CD4-positive, alpha-beta T cell (primary cell): Measurements from ENCODE around the gene TAP2. TPM values are rescaled to one million over a fixed set of nuclear protein-coding genes. Genes with fewer than 3 reads are reported as not detected.
A peak's percentile ranks its signal among the peaks of the same experiment; 100 is the strongest.

ENCODE experiments used
- ATAC-seq: fragments of 200-7000 bp; cut with Tn5 transposase; one replicate; pipeline ENCODE4 v1.10.0; 2022; ENCODE audit warnings: mild to moderate bottlenecking; ENCODE audit not compliant: poor library complexity
- CTCF ChIA-PET: fragments of 350-600 bp; sonication (Branson Sonifier 250); formaldehyde crosslinking; loops from one replicate; lab custom pipeline; 2021; ENCODE audit warnings: antibody characterized with exemption, inconsistent platforms; lab: Charles Lee
- POLR2A ChIA-PET: fragments of 350-600 bp; sonication (Branson Sonifier 250); formaldehyde crosslinking; loops from one replicate; lab custom pipeline; 2021; ENCODE audit warnings: antibody characterized with exemption, inconsistent platforms; lab: Charles Lee
- DNase-seq, 14 experiments: peaks; one replicate each; pipeline ENCODE4 v3.0.0-alpha.2; 2013 to 2020; ENCODE audit warnings: mixed read lengths in 2 of 14
- H3K27ac ChIP-seq, 2 donors: one replicate each; pipeline versions ENCODE4 v1.5.1 to v1.7.0; 2013; ENCODE audit warnings: low read length in 2 of 2, low read depth in 1 of 2, mild to moderate bottlenecking in 1 of 2
- H3K27me3 ChIP-seq, 2 experiments: 1 replicate in 1 of 2; 2 replicates in 1 of 2; pipeline versions ENCODE4 v1.6.1 to v1.7.0; 2013; ENCODE audit warnings: low read length in 2 of 2, control low read depth in 1 of 2, mild to moderate bottlenecking in 1 of 2, moderate library complexity in 1 of 2; ENCODE audit not compliant: insufficient read depth in 2 of 2, control insufficient read depth in 1 of 2
- H3K36me3 ChIP-seq: one replicate; pipeline ENCODE4 v1.6.1; 2013; ENCODE audit warnings: low read length, control low read depth; ENCODE audit not compliant: insufficient read depth
- H3K4me1 ChIP-seq: one replicate; pipeline ENCODE4 v1.6.1; 2013; ENCODE audit warnings: low read length, control low read depth; ENCODE audit not compliant: insufficient read depth
- H3K4me3 ChIP-seq: one replicate; pipeline ENCODE4 v1.5.1; 2013; ENCODE audit warnings: mild to moderate bottlenecking, low read length, moderate library complexity
- H3K9me3 ChIP-seq, 2 experiments: 1 replicate in 1 of 2; 2 replicates in 1 of 2; pipeline versions ENCODE4 v1.6.1 to v1.7.0; 2013; ENCODE audit warnings: low read length in 2 of 2, mild to moderate bottlenecking in 2 of 2, control low read depth in 1 of 2, moderate library complexity in 1 of 2; ENCODE audit not compliant: control insufficient read depth in 1 of 2, insufficient read depth in 1 of 2
- H3K27ac Mint-ChIP-seq: one replicate; pipeline ENCODE4 v1.8.0; 2020; ENCODE audit warnings: mixed read lengths
- H3K27me3 Mint-ChIP-seq: one replicate; pipeline ENCODE4 v1.8.0; 2021; ENCODE audit warnings: mixed read lengths
- H3K36me3 Mint-ChIP-seq: one replicate; pipeline ENCODE4 v1.8.0; 2021; ENCODE audit warnings: low read depth, mixed read lengths
- H3K4me1 Mint-ChIP-seq: one replicate; pipeline ENCODE4 v1.8.0; 2021; ENCODE audit warnings: low read depth, mixed read lengths
- H3K4me3 Mint-ChIP-seq: one replicate; pipeline ENCODE4 v1.8.0; 2020; ENCODE audit warnings: mild to moderate bottlenecking, mixed read lengths
- H3K9me3 Mint-ChIP-seq: one replicate; pipeline ENCODE4 v1.8.0; 2020; ENCODE audit warnings: mixed read lengths
- intact Hi-C, 2 experiments: fragments of 100-400 bp; cut with DNase I in 1 of 2; cut with micrococcal nuclease in 1 of 2; formaldehyde crosslinking; loops; one replicate each; pipeline versions ENCODE4 v1.15.1 to v1.9.0; 2023 to 2025; cut with DNase I, micrococcal nuclease
- total RNA-seq, 174 experiments: library from RNA in 2 of 174; stranded (reverse) in 2 of 174; gene quantifications; one replicate each; pipeline ENCODE4 v1.2.3 and lab custom pipeline; 2021 to 2026
- TF ChIP-seq, protein P1 (sequence below): fragments of 200-600 bp; IDR thresholded peaks from one replicate; pipeline ENCODE4 v1.8.0; 2022; ENCODE audit warnings: antibody characterized with exemption, mild to moderate bottlenecking

TAP2 gene
- total RNA-seq, 2 experiments from 2014 or later = 165 to 171 TPM

DNA sequence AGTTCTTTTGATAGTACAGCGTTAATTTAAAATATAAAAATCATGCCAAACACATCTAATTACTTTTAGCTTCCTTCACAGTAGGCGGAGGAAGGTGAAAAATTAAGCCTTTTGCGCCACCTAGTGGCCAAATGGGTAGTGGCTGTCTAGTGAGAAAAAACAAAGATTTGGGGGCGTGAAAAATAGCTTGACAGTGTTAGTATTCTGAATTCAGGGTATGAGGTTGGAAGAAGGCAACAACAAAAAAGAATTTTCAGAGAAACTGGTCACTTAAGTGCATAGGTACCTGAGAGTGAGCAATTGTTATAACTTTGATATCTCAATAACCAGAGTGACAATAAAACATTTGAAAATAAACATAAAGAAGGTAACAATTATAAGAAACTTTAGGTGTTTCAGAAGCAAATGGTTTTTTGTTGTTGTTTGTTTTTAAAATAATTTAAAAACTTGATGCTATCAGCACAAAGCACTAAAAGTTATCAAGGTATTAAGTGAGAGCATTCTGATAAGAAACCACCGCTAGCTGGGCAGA lies 29.8 kb upstream of the TAP2 start:
- TF ChIP-seq, protein P1, sequence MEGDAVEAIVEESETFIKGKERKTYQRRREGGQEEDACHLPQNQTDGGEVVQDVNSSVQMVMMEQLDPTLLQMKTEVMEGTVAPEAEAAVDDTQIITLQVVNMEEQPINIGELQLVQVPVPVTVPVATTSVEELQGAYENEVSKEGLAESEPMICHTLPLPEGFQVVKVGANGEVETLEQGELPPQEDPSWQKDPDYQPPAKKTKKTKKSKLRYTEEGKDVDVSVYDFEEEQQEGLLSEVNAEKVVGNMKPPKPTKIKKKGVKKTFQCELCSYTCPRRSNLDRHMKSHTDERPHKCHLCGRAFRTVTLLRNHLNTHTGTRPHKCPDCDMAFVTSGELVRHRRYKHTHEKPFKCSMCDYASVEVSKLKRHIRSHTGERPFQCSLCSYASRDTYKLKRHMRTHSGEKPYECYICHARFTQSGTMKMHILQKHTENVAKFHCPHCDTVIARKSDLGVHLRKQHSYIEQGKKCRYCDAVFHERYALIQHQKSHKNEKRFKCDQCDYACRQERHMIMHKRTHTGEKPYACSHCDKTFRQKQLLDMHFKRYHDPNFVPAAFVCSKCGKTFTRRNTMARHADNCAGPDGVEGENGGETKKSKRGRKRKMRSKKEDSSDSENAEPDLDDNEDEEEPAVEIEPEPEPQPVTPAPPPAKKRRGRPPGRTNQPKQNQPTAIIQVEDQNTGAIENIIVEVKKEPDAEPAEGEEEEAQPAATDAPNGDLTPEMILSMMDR = peak; percentile 95
- Mint-ChIP-seq H3K27ac (peak overlapping the region; percentile 82), H3K4me3 (no peak overlapping the region), H3K27me3 (no peaks in the 10 kb centered on the region), H3K9me3 (no peaks in the 10 kb centered on the region), H3K4me1 (peaks cover 35% of the 10 kb centered on the region), H3K36me3 (no peaks in the 10 kb centered on the region)
- POLR2A ChIA-PET = interaction anchor here (0.8 to 6.5 kb wide), 19 partner anchors 9 to 437 kb away, joined by 3 to 282 read pairs (median 4); partner anchors contain the start of genes BRD2, HLA-DMB, PSMB8 and PSMB9
- ATAC-seq (peak; percentile 81), DNase-seq (peak; percentile 76 to 94 (median 87))
- H3K36me3 ChIP-seq = no peaks in the 10 kb centered on the region
- no peaks in the 10 kb centered on the region for H3K9me3 ChIP-seq
- H3K27me3 ChIP-seq = no peaks in the 10 kb centered on the region
- no peak overlapping the region for H3K27ac ChIP-seq
- intact Hi-C loops = loop anchor here (1.0 to 5.0 kb wide), 10 partner anchors 14 to 621 kb away; partner anchors contain the start of genes TAP2 (in 2 of the 2), HLA-DRA (in 1 of the 2) and PSMB9 (in 1 of the 2)
- CTCF ChIA-PET = interaction anchor here (0.6 to 10.2 kb wide), 38 partner anchors 10 to 960 kb away, joined by 3 to 186 read pairs (median 4); partner anchors contain the start of genes HLA-DMA, PSMB8, PSMB9 and TAP1
- H3K4me1 ChIP-seq = peaks cover 20% of the 10 kb centered on the region
- H3K4me3 ChIP-seq = no peak overlapping the region

DNA sequence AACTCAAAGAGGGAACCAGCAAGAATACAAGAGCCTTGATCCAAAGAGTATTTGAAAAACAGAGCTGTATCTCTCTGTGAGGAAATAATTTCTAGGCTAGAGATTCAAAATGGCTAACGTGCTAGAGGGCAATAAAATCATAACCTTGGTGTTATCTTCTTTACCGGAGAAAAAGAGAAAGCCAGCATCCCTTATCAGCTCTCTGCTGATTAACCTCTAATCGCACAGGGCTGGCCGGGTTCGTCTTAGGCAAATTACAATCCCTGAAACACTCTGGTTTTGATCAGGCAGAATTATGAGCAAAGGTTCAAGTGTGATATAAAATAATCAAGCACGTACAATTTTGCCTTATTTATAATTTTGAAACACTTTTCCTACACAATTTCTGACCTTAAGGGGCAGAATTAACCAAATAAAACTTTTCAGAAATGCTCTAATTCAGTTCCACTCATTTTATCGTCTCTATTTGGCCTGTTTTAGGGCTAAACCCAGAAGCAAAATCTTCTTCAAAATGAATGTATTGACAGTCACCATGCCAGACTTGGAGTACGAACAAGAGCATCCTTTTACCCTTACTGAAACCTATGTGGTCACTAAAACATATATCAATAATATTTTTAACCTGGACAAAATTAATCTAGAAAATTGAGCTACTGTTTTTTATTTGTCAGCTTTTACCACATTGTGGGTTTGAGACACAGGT lies 29.2 kb upstream of the TAP2 start:
- TF ChIP-seq, protein P1 = no peak
- H3K4me3 Mint-ChIP-seq = no peak overlapping the region
- no peaks in the 10 kb centered on the region for H3K27me3 ChIP-seq
- H3K27ac ChIP-seq = no peak overlapping the region
- DNase-seq (no peak), ATAC-seq (peak; percentile 25)
- H3K4me1 Mint-ChIP-seq = peaks cover 35% of the 10 kb centered on the region
- no peaks in the 10 kb centered on the region for H3K36me3 ChIP-seq
- intact Hi-C loops = loop anchor here (1.0 to 5.0 kb wide), 10 partner anchors 13 to 620 kb away; partner anchors contain the start of genes PSMB9 (in 2 of the 2), TAP2 (in 2 of the 2) and HLA-DRA (in 1 of the 2)
- no peaks in the 10 kb centered on the region for H3K9me3 ChIP-seq
- H3K4me1 ChIP-seq = peaks cover 20% of the 10 kb centered on the region
- H3K4me3 ChIP-seq = no peak overlapping the region
- no peaks in the 10 kb centered on the region for H3K36me3 Mint-ChIP-seq
- POLR2A ChIA-PET = interaction anchor here (0.8 to 6.5 kb wide), 21 partner anchors 8 to 737 kb away, joined by 3 to 282 read pairs (median 4); partner anchors contain the start of genes BRD2, FKBPL, HLA-DMB and PSMB8
- CTCF ChIA-PET = interaction anchor here (0.9 to 10.2 kb wide), 35 partner anchors 10 to 453 kb away, joined by 3 to 186 read pairs (median 5); partner anchors contain the start of genes HLA-DMA, PSMB8, PSMB9 and TAP1
- no peaks in the 10 kb centered on the region for H3K9me3 Mint-ChIP-seq
- H3K27ac Mint-ChIP-seq = peak overlapping the region; percentile 82
- H3K27me3 Mint-ChIP-seq = no peaks in the 10 kb centered on the region

DNA sequence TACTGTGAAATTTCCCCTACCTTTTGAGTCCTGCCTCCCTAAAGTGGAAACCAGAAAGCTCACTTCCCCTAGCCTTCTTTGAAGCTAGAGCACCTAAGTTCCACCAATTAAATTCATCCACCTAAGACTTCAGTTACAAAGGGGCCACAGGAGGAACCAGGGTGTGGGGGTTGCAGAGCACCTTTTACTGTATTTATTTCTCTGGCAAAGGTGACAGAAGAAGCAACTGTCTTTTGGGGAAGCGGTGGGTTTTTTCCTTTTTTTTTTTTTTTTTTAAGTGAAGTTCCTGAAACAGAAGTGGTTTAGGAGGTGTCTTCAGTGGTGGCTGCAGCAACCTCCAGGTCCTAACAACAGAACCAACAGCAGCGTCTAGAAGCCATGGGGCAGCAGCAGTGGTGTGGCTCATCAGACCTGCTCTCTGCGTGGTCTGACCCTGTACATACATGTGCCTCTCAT lies 28.5 kb upstream of the TAP2 start:
- TF ChIP-seq, protein P1 = no peak
- peaks cover 35% of the 10 kb centered on the region for H3K4me1 Mint-ChIP-seq
- DNase-seq = peak in 3 of 14 experiments; percentile 39 to 58 (median 58)
- Histone ChIP-seq H3K9me3 (no peaks in the 10 kb centered on the region), H3K36me3 (no peaks in the 10 kb centered on the region), H3K4me3 (no peak overlapping the region), H3K27ac (peak overlapping the region in 1 of 2 donors; percentile 37), H3K27me3 (no peaks in the 10 kb centered on the region), H3K4me1 (peaks cover 20% of the 10 kb centered on the region)
- POLR2A ChIA-PET = interaction anchor here (0.9 to 6.5 kb wide), 6 partner anchors 12 to 737 kb away, joined by 3 to 282 read pairs (median 24); partner anchors contain the start of genes FKBPL, PSMB8, PSMB9 and TAP1
- peak overlapping the region; percentile 82 for H3K27ac Mint-ChIP-seq
- H3K27me3 Mint-ChIP-seq = no peaks in the 10 kb centered on the region
- ATAC-seq = peak; percentile 62
- H3K36me3 Mint-ChIP-seq = peaks cover 2% of the 10 kb centered on the region
- peak overlapping the region; percentile 35 for H3K4me3 Mint-ChIP-seq
- CTCF ChIA-PET = interaction anchor here (0.8 to 10.2 kb wide), 11 partner anchors 12 to 452 kb away, joined by 3 to 186 read pairs (median 7); partner anchors contain the start of genes PSMB8, PSMB9, TAP1 and TAP2
- no peaks in the 10 kb centered on the region for H3K9me3 Mint-ChIP-seq
- intact Hi-C loops = loop anchor here (1.0 to 5.0 kb wide), 7 partner anchors 13 to 620 kb away; partner anchors contain the start of genes HLA-DRA (in 1 of the 2) and PSMB9 (in 1 of the 2)
